Measurements from ENCODE around the gene LECT2. TPM values are rescaled to one million over a fixed set of nuclear protein-coding genes. Genes with fewer than 3 reads are reported as not detected.

The LECT2 gene
- total RNA-seq, 1 donor from 2014 or later = not detected

- intact Hi-C loops (cut with DNase I) = no loop called here
- no peak overlapping the region for H3K27ac ChIP-seq
- no peaks in the 10 kb centered on the region for H3K27me3 ChIP-seq
- no peaks in the 10 kb centered on the region for H3K9me3 ChIP-seq
- no peaks in the 10 kb centered on the region for H3K36me3 ChIP-seq
- no peak overlapping the region for H3K4me3 ChIP-seq
- H3K4me1 ChIP-seq = no peaks in the 10 kb centered on the region
- no peak for DNase-seq (ENCODE audit: low spot score in 2 of 2)
- TF ChIP-seq CTCF (IDR thresholded peaks at IDR 0.05) = no peak
These were observed 10.7 kb upstream of the LECT2 start for GRCh38 chr5:135965504-135965903.

- no peak for DNase-seq (ENCODE audit: low spot score in 2 of 2)
- Histone ChIP-seq H3K4me3 (no peak overlapping the region), H3K4me1 (no peaks in the 10 kb centered on the region), H3K27me3 (no peaks in the 10 kb centered on the region), H3K27ac (no peak overlapping the region), H3K9me3 (no peaks in the 10 kb centered on the region), H3K36me3 (no peaks in the 10 kb centered on the region)
- peak in 1 of 3 experiments; percentile 25 for TF ChIP-seq CTCF (IDR thresholded peaks at IDR 0.05)
- intact Hi-C loops (cut with DNase I) = no loop called here
These were observed 10.0 kb upstream of the LECT2 start for GRCh38 chr5:135964670-135965320.

GRCh38 chr5:135955525-135955924, 742 bp upstream of the LECT2 start:
- Histone ChIP-seq H3K27ac (no peak overlapping the region), H3K27me3 (no peaks in the 10 kb centered on the region), H3K9me3 (no peaks in the 10 kb centered on the region), H3K4me1 (no peaks in the 10 kb centered on the region), H3K4me3 (no peak overlapping the region), H3K36me3 (no peaks in the 10 kb centered on the region)
- no peak for DNase-seq (ENCODE audit: low spot score in 2 of 2)
- no peak for TF ChIP-seq CTCF (IDR thresholded peaks at IDR 0.05)
- intact Hi-C loops (cut with DNase I) = no loop called here

- Histone ChIP-seq H3K9me3 (no peaks in the 10 kb centered on the region), H3K4me1 (no peaks in the 10 kb centered on the region), H3K4me3 (no peak overlapping the region), H3K27me3 (no peaks in the 10 kb centered on the region), H3K27ac (no peak overlapping the region), H3K36me3 (no peaks in the 10 kb centered on the region)
- intact Hi-C loops (cut with DNase I) = no loop called here
- TF ChIP-seq CTCF (IDR thresholded peaks at IDR 0.05) = no peak
- DNase-seq (ENCODE audit: low spot score in 2 of 2) = no peak
These were observed 933 bp downstream of the LECT2 start for GRCh38 chr5:135953850-135954249.

- TF ChIP-seq CTCF (IDR thresholded peaks at IDR 0.05) = no peak
- intact Hi-C loops (cut with DNase I) = no loop called here
- no peak for DNase-seq (ENCODE audit: low spot score in 2 of 2)
These were observed 2.1 kb downstream of the LECT2 start for GRCh38 chr5:135952683-135953082.

GRCh38 chr5:135951807-135952206, 3.0 kb downstream of the LECT2 start:
- intact Hi-C loops (cut with DNase I) = no loop called here
- Histone ChIP-seq H3K9me3 (no peaks in the 10 kb centered on the region), H3K4me3 (no peak overlapping the region), H3K27me3 (no peaks in the 10 kb centered on the region), H3K27ac (no peak overlapping the region), H3K4me1 (no peaks in the 10 kb centered on the region), H3K36me3 (no peaks in the 10 kb centered on the region)
- no peak for TF ChIP-seq CTCF (IDR thresholded peaks at IDR 0.05)
- DNase-seq (ENCODE audit: low spot score in 2 of 2) = no peak

More at GRCh38 chr5:135952683-135953082, 2.1 kb downstream of the LECT2 start:
- Histone ChIP-seq H3K27me3 (no peaks in the 10 kb centered on the region), H3K4me1 (no peaks in the 10 kb centered on the region), H3K27ac (no peak overlapping the region), H3K9me3 (no peaks in the 10 kb centered on the region), H3K36me3 (no peaks in the 10 kb centered on the region), H3K4me3 (no peak overlapping the region)
